Measurements from ENCODE around the gene MED29. TPM values are rescaled to one million over a fixed set of nuclear protein-coding genes. Genes with fewer than 3 reads are reported as not detected.

Gene MED29
- total and polyA plus RNA-seq, 2 of the 13 experiments (the other 11 are each of a cell fraction or from before 2014, with no cell fraction given): 14.0 to 19.7 TPM

GRCh38 chr19:39397360-39398296 lies 6.5 kb downstream of the MED29 start (continued):
- no peak for TF ChIP-seq MLXIP (CRISPR knock-in tag; IDR thresholded peaks at IDR 0.05; ENCODE audit: borderline replicate concordance)
- no peak for TF ChIP-seq RAD51 (IDR thresholded peaks at IDR 0.05; ENCODE audit: borderline replicate concordance)
- TF ChIP-seq ZNF749 (CRISPR knock-in tag; IDR thresholded peaks at IDR 0.05; ENCODE audit: borderline replicate concordance): no peak
- TF ChIP-seq EED (CRISPR knock-in tag; IDR thresholded peaks at IDR 0.05): no peak; the same call in 1 of the 2 replicates
- TF ChIP-seq SKIL (CRISPR knock-in tag; IDR thresholded peaks at IDR 0.05; ENCODE audit: borderline replicate concordance): no peak
- TF ChIP-seq SMAD9 (CRISPR knock-in tag; IDR thresholded peaks at IDR 0.05): no peak
- TF ChIP-seq RFXAP (CRISPR knock-in tag; IDR thresholded peaks at IDR 0.05; ENCODE audit: borderline replicate concordance): no peak
- 0 out of 2 replicates have a peak, but pooled peaks have one; percentile 33 for TF ChIP-seq MTA1 (CRISPR knock-in tag; IDR thresholded peaks at IDR 0.05; ENCODE audit: borderline replicate concordance)
- no peak for TF ChIP-seq TMF1 (CRISPR knock-in tag; IDR thresholded peaks at IDR 0.05; ENCODE audit: low read depth)
- TF ChIP-seq PTBP1 (IDR thresholded peaks at IDR 0.05; ENCODE audit: low read depth, low read length, poor library complexity, severe bottlenecking): peak; percentile 66
- peak; percentile 58; the same call in 1 of the 2 replicates for TF ChIP-seq ZNF580 (CRISPR knock-in tag; IDR thresholded peaks at IDR 0.05; ENCODE audit: borderline replicate concordance, low read depth)
- peak; percentile 89 to 95 for TF ChIP-seq POLR2A (IDR thresholded peaks at IDR 0.05; ENCODE audit: insufficient read depth in 1 of 2, low read depth in 2 of 2, low read length in 2 of 2)
- TF ChIP-seq CSRNP1 (CRISPR knock-in tag; IDR thresholded peaks at IDR 0.05): 0 out of 2 replicates have a peak, but pooled peaks have one; percentile 18
- no peak for TF ChIP-seq ZNF615 (CRISPR knock-in tag; IDR thresholded peaks at IDR 0.05; ENCODE audit: borderline replicate concordance)
- TF ChIP-seq ATF2 (CRISPR knock-in tag; IDR thresholded peaks at IDR 0.05): peak; percentile 83
- peak; percentile 73; the same call in 1 of the 2 replicates for TF ChIP-seq ESRRA (CRISPR knock-in tag; IDR thresholded peaks at IDR 0.05; ENCODE audit: low read depth)
- no peak for TF ChIP-seq ZNF432 (CRISPR knock-in tag; IDR thresholded peaks at IDR 0.05; ENCODE audit: borderline replicate concordance)
- TF ChIP-seq ZNF17 (CRISPR knock-in tag; IDR thresholded peaks at IDR 0.05): no peak

Measured in HepG2 (cell line).